NCI-H1694 (cell line): Measurements from ENCODE around the gene OR52N1.

Experiments used
- DNase-seq: peaks from one replicate; lab custom pipeline; 2025; lab: John Stamatoyannopoulos, UW

OR52N1 gene

GRCh38 chr11:5791165-5791564 lies at the start of gene OR52N1:
Gene OR52N1, minus strand, starts transcription at chr11:5791265. Its CDS starts 2,449 bp downstream, at chr11:5788816.
- DNase-seq, result no peak

GRCh38 chr11:5837695-5838094 lies 46.6 kb upstream of the OR52N1 start:
- DNase-seq, result no peak

- no peak for DNase-seq
These were observed 42.4 kb upstream of the OR52N1 start for GRCh38 chr11:5833446-5833845.

GRCh38 chr11:5831196-5831829 lies 40.2 kb upstream of the OR52N1 start:
- no peak for DNase-seq

- no peak for DNase-seq
These were observed 27.3 kb upstream of the OR52N1 start for GRCh38 chr11:5818245-5818886.

GRCh38 chr11:5815534-5815933 lies 24.5 kb upstream of the OR52N1 start:
- no peak for DNase-seq

- no peak for DNase-seq
These were observed 19.1 kb upstream of the OR52N1 start for GRCh38 chr11:5809905-5810795.

- no peak for DNase-seq
These were observed 18.1 kb upstream of the OR52N1 start for GRCh38 chr11:5809122-5809519.

GRCh38 chr11:5808500-5809121 lies 17.5 kb upstream of the OR52N1 start, which contains the start of gene OR52N2:
Gene OR52N2, plus strand, starts transcription at chr11:5808924. Its CDS starts 11,412 bp downstream, at chr11:5820336.
- DNase-seq, result peak; percentile 3

- DNase-seq, result no peak
These were observed 16.5 kb upstream of the OR52N1 start for GRCh38 chr11:5807580-5807979.

- no peak for DNase-seq
These were observed 12.9 kb upstream of the OR52N1 start for GRCh38 chr11:5803982-5804381.

- DNase-seq, result no peak
These were observed 5.5 kb upstream of the OR52N1 start for GRCh38 chr11:5796541-5796940.

- DNase-seq, result no peak
These were observed 7.8 kb downstream of the OR52N1 start, which contains the start of gene OR52N5 for GRCh38 chr11:5783255-5783654. Gene OR52N5, minus strand, starts transcription at chr11:5783355. Its CDS starts 4,721 bp downstream, at chr11:5778634.

- no peak for DNase-seq
These were observed 24.0 kb downstream of the OR52N1 start for GRCh38 chr11:5767056-5767455.

- no peak for DNase-seq
These were observed 37.1 kb downstream of the OR52N1 start, which contains the start of gene OR52N4 for GRCh38 chr11:5753943-5754342. Gene OR52N4, plus strand, starts transcription at chr11:5754243. Its CDS starts 498 bp downstream, at chr11:5754741.

- DNase-seq, result no peak
These were observed 41.2 kb downstream of the OR52N1 start for GRCh38 chr11:5749836-5750235.

- DNase-seq, result no peak
These were observed 44.5 kb downstream of the OR52N1 start for GRCh38 chr11:5746614-5747013.

GRCh38 chr11:5738431-5738830 lies 52.6 kb downstream of the OR52N1 start:
- no peak for DNase-seq

GRCh38 chr11:5737670-5738392 lies 53.2 kb downstream of the OR52N1 start:
- DNase-seq, result no peak

- no peak for DNase-seq
These were observed 54.0 kb downstream of the OR52N1 start for GRCh38 chr11:5737091-5737490.
